Bronchial epithelial cell (primary cell): ENCODE data around the gene NUP214. TPM values are rescaled to one million over a fixed set of nuclear protein-coding genes. Genes with fewer than 3 reads are reported as not detected.

ENCODE experiments used
- DNase-seq: peaks from one replicate; pipeline ENCODE4 v3.0.0-alpha.2; 2010; ENCODE audit warnings: low read depth
- FAIRE-seq: peaks from 2 replicates; lab custom pipeline; 2011; peaks lifted over from hg19 to GRCh38; lab: Jason Lieb, UNC
- H3K27me3 ChIP-seq: 2 replicates; pipeline ENCODE4 v1.5.1; 2011; ENCODE audit warnings: low read length; ENCODE audit not compliant: control insufficient read depth, insufficient read depth
- H3K36me3 ChIP-seq: 2 replicates; pipeline ENCODE4 v1.5.1; 2011; ENCODE audit warnings: low read length; ENCODE audit not compliant: control insufficient read depth, insufficient read depth
- H3K4me3 ChIP-seq: 2 replicates; pipeline ENCODE4 v1.5.1; 2011; ENCODE audit warnings: mild to moderate bottlenecking, low read depth, low read length, control low read depth
- total RNA-seq: library from RNA; depleted of rRNA; stranded (reverse); fragments of >200 nt; gene quantifications from 2 replicates; pipeline ENCODE4 v1.2.1, GENCODE V29; 2014
- TF ChIP-seq, protein P1 (sequence below): IDR thresholded peaks from 2 replicates; pipeline ENCODE4 v1.5.1; 2011; ENCODE audit warnings: mild to moderate bottlenecking, moderate library complexity, low read length, control low read depth, inconsistent platforms; ENCODE audit not compliant: insufficient read depth, severe bottlenecking

NUP214 gene
- total RNA-seq, 1 donor from 2014 or later, result 8.4 TPM

DNA sequence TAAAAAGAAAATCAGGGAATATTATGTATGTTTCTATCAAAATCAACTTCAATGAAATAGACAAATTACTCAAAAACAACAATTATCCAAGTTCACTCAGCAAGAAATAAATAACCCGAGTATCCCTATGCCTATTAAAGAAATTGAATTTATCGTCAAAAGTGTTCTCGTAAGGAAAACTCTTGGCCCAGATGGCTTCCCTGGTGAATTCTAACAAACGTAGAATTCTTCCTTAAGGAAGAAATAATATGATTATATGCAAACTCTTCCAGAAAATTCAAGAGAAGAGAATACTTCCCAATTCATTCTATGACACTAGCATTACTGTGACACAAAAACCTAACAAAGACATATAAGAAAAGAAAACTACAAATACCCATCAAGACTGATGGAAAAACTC lies 121.2 kb downstream of the NUP214 start:
- no peaks in the 10 kb centered on the region for H3K36me3 ChIP-seq
- FAIRE-seq, result no peak
- DNase-seq, result no peak

DNA sequence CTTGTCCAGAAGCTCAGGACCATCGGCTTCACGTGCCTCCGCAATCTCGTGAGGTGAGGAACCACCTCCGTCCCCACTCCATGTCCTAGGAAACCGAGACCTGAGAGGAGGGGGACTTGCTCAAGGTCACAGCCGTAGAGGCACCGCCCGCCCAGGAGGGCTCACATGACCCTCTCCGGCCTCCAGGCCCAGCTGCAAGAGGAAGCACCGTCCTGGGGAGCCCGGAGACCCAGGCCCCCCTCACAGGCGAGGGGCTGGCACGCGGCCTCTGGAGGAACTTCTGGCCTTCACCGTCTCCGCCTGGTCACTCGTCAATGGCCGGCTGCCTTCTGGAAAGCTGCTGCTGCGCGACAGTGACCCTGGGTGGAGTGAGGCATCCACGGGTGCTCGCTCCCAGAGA lies 126.7 kb downstream of the NUP214 start:
- FAIRE-seq (no peak), DNase-seq (no peak)
- Histone ChIP-seq H3K36me3 (no peaks in the 10 kb centered on the region), H3K27me3 (no peaks in the 10 kb centered on the region), H3K4me3 (no peak overlapping the region)
- TF ChIP-seq, protein P1, sequence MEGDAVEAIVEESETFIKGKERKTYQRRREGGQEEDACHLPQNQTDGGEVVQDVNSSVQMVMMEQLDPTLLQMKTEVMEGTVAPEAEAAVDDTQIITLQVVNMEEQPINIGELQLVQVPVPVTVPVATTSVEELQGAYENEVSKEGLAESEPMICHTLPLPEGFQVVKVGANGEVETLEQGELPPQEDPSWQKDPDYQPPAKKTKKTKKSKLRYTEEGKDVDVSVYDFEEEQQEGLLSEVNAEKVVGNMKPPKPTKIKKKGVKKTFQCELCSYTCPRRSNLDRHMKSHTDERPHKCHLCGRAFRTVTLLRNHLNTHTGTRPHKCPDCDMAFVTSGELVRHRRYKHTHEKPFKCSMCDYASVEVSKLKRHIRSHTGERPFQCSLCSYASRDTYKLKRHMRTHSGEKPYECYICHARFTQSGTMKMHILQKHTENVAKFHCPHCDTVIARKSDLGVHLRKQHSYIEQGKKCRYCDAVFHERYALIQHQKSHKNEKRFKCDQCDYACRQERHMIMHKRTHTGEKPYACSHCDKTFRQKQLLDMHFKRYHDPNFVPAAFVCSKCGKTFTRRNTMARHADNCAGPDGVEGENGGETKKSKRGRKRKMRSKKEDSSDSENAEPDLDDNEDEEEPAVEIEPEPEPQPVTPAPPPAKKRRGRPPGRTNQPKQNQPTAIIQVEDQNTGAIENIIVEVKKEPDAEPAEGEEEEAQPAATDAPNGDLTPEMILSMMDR, result no peak

More for the DNA sequence above, 121.2 kb downstream of the NUP214 start:
- Histone ChIP-seq H3K27me3 (no peaks in the 10 kb centered on the region), H3K4me3 (no peak overlapping the region)
- TF ChIP-seq, protein P1, result no peak

DNA sequence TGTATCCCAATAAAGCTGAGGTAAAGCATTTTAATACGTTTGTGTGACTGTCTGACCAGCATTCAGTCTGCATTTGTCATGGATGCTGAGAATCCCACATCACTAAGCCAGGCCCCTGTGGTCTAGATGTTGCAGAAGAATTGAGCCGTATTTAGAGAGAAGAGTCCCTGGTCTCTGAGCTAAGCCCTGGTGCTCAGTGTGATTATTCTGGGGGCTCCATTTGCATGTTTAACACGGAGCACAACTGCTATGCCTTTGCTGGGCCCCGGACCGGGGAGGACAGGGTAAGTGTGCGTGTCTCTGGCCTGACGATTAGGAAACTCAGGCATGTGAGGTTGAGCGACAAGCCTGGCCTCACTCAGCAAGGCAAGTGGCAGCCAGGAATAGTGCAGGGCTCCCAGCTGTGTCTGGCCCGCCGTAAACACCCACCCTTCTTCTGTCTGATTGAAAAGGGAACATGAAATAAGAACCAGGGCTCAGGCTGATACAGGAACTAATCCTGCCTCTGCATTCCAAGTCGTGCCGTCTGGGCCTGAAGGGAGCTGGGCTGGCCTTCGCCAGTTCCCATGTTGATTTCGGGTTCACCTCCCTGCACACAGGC lies 128.6 kb downstream of the NUP214 start:
- TF ChIP-seq, protein P1, result no peak
- no peak overlapping the region for H3K4me3 ChIP-seq
- H3K36me3 ChIP-seq, result no peaks in the 10 kb centered on the region
- peaks cover 4% of the 10 kb centered on the region for H3K27me3 ChIP-seq
- FAIRE-seq (no peak), DNase-seq (no peak)

DNA sequence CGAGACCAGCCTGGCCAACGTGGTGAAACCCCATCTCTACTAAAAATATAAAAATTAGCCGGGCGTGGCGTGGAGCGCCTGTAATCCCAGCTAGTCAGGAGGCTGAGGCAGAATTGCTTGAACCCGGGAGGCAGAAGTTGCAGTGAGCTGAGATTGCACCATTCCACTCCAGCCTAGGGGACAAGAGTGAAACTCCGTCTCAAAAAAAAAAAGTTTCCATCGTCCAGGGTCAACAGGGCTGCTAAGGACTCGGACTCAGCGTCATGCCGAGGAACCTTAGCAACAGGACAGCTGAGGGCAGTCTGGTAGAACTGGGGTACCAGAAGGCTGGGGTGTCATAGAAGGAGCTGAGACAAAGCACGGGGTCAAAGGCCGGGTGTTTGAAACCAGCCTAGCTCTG lies 129.2 kb downstream of the NUP214 start:
- FAIRE-seq, result no peak
- no peak for DNase-seq
- no peaks in the 10 kb centered on the region for H3K36me3 ChIP-seq
- no peak overlapping the region for H3K4me3 ChIP-seq
- TF ChIP-seq, protein P1, result no peak
- peaks cover 4% of the 10 kb centered on the region for H3K27me3 ChIP-seq

DNA sequence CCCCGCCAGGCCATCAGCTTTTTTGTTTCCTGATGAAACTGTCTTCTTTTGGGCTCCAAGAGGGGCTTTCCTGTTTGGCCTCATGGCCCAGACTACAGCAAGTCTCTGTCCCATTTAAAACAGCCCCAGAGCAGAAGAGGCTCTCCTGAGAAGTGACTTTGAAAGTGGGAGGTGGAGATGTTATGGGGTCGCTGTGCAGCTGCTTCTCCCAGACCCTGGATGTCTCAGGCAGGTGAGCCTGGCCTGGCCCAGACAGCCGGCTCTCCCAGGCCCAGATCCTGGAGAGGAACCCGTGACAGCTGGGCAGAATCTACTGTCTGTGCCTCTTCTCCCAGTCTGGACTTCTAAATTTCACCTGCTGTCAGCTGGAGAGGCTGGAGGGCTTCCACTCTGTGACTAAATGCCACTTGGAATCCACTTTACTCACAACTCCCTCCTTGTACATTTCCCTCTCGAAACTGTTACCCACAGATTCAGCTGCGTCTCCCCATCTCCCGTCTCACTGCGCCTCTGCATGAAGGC lies 130.4 kb downstream of the NUP214 start:
- Histone ChIP-seq H3K36me3 (no peaks in the 10 kb centered on the region), H3K4me3 (no peak overlapping the region), H3K27me3 (peaks cover 4% of the 10 kb centered on the region)
- TF ChIP-seq, protein P1, result no peak
- no peak for FAIRE-seq
- DNase-seq, result no peak
